SK-N-MC (cell line): ENCODE data around the gene PDC.

ENCODE experiments used
- EZH2 ChIP-seq: fragments of 200-600 bp; sonication (generic); IDR thresholded peaks from one replicate; pipeline ENCODE4 v1.6.1; 2017; ENCODE audit warnings: antibody characterized with exemption
- POLR2AphosphoS5 ChIP-seq: IDR thresholded peaks from 2 replicates; pipeline ENCODE4 v1.6.1; 2012; ENCODE audit warnings: mild to moderate bottlenecking, low read depth, low read length, borderline replicate concordance

GRCh38 chr1:186438567-186438966 lies 22.3 kb downstream of the PDC start:
- TF ChIP-seq POLR2AphosphoS5 (no peak), EZH2 (no peak)
